ENCODE results near the gene ITSN1.

- no peak for TF ChIP-seq CTCF (IDR thresholded peaks at IDR 0.05; ENCODE audit: poor library complexity, severe bottlenecking)
- TF ChIP-seq EZH2 (IDR thresholded peaks at IDR 0.05; ENCODE audit: borderline replicate concordance, insufficient read depth, low read length, poor library complexity, severe bottlenecking): no peak
- TF ChIP-seq POLR2AphosphoS5 (IDR thresholded peaks at IDR 0.05): no peak
- no peak for TF ChIP-seq TAF1 (IDR thresholded peaks at IDR 0.05; ENCODE audit: low read depth)
- TF ChIP-seq RAD21 (conservative IDR thresholded peaks at IDR 0.05): no peak
These were observed 106.6 kb downstream of the ITSN1 start for GRCh38 chr21:33748903-33749302.
